Bronchial epithelial cell (primary cell): Measurements from ENCODE around the gene FIBIN. TPM values are rescaled to one million over a fixed set of nuclear protein-coding genes. Genes with fewer than 3 reads are reported as not detected.

Experiments
- DNase-seq: peaks from one replicate; pipeline ENCODE4 v3.0.0-alpha.2; 2010; ENCODE audit warnings: low read depth
- FAIRE-seq: peaks from 2 replicates; lab custom pipeline; 2011; peaks lifted over from hg19 to GRCh38; lab: Jason Lieb, UNC
- H3K27me3 ChIP-seq: 2 replicates; pipeline ENCODE4 v1.5.1; 2011; ENCODE audit warnings: low read length; ENCODE audit not compliant: control insufficient read depth, insufficient read depth
- H3K36me3 ChIP-seq: 2 replicates; pipeline ENCODE4 v1.5.1; 2011; ENCODE audit warnings: low read length; ENCODE audit not compliant: control insufficient read depth, insufficient read depth
- H3K4me3 ChIP-seq: 2 replicates; pipeline ENCODE4 v1.5.1; 2011; ENCODE audit warnings: mild to moderate bottlenecking, low read depth, low read length, control low read depth
- total RNA-seq: library from RNA; depleted of rRNA; stranded (reverse); fragments of >200 nt; gene quantifications from 2 replicates; pipeline ENCODE4 v1.2.1, GENCODE V29; 2014
- TF ChIP-seq, protein P1 (sequence below): IDR thresholded peaks from 2 replicates; pipeline ENCODE4 v1.5.1; 2011; ENCODE audit warnings: mild to moderate bottlenecking, moderate library complexity, low read length, control low read depth, inconsistent platforms; ENCODE audit not compliant: insufficient read depth, severe bottlenecking

Gene FIBIN
- total RNA-seq, 1 donor from 2014 or later = 14.2 TPM

DNA sequence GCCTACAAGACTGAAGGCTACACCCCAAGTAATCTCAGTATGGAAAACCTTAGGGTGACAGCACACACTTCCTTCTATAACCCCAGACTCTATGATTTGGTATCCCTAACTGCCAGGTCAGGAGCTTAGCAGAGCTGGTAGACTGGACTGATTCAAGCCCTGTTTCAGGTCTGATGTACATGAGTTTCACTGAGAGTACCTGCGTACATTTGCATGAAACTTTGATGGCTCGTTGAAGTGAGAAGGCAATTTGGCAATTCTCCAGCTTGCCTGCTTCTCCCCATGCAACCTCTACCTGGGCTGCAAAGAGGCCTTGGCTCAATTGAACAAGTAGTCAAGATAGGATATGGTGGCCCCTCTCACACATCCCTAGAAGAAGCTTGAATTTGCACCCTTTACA, 10.2 kb downstream of the FIBIN start:
- FAIRE-seq (no peak), DNase-seq (peak; percentile 71)
- TF ChIP-seq, protein P1, sequence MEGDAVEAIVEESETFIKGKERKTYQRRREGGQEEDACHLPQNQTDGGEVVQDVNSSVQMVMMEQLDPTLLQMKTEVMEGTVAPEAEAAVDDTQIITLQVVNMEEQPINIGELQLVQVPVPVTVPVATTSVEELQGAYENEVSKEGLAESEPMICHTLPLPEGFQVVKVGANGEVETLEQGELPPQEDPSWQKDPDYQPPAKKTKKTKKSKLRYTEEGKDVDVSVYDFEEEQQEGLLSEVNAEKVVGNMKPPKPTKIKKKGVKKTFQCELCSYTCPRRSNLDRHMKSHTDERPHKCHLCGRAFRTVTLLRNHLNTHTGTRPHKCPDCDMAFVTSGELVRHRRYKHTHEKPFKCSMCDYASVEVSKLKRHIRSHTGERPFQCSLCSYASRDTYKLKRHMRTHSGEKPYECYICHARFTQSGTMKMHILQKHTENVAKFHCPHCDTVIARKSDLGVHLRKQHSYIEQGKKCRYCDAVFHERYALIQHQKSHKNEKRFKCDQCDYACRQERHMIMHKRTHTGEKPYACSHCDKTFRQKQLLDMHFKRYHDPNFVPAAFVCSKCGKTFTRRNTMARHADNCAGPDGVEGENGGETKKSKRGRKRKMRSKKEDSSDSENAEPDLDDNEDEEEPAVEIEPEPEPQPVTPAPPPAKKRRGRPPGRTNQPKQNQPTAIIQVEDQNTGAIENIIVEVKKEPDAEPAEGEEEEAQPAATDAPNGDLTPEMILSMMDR = no peak
- H3K4me3 ChIP-seq = no peak overlapping the region
- no peaks in the 10 kb centered on the region for H3K27me3 ChIP-seq
- H3K36me3 ChIP-seq = no peaks in the 10 kb centered on the region

DNA sequence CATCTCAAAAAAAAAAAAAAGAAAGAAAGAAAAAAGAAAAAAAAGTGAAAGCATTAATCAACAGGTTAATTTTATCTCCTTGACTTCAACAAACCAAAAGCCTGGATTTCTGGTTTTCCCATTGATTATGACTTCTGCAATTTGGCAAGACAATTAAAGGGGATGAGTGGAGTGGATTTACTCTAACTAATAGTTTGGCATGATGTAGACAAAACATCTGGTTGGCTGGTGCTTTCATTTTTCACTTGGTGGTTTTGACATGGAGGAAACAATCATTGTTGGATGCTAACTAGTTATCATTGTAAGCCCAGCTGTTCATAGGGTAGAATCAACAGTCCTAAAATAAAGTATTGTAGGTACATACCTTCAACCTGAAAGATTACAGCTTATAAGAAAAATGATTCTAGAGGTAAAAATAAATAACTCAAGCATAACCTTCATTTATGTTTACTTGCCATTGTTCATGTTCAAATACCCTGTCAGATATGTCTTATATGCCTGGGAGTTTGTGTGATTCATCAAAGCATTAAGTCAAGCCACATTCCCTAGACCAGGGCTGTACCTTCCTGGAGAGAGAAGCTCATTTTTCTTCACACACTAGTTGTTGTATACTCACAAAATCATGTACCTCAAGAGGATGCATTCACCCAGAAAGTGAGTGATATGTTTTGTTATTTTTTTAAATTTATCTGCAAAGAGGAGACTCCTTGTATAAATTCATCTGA, 15.1 kb downstream of the FIBIN start:
- TF ChIP-seq, protein P1 = no peak
- DNase-seq (peak; percentile 62), FAIRE-seq (no peak)
- no peaks in the 10 kb centered on the region for H3K36me3 ChIP-seq
- H3K4me3 ChIP-seq = no peak overlapping the region
- H3K27me3 ChIP-seq = no peaks in the 10 kb centered on the region

DNA sequence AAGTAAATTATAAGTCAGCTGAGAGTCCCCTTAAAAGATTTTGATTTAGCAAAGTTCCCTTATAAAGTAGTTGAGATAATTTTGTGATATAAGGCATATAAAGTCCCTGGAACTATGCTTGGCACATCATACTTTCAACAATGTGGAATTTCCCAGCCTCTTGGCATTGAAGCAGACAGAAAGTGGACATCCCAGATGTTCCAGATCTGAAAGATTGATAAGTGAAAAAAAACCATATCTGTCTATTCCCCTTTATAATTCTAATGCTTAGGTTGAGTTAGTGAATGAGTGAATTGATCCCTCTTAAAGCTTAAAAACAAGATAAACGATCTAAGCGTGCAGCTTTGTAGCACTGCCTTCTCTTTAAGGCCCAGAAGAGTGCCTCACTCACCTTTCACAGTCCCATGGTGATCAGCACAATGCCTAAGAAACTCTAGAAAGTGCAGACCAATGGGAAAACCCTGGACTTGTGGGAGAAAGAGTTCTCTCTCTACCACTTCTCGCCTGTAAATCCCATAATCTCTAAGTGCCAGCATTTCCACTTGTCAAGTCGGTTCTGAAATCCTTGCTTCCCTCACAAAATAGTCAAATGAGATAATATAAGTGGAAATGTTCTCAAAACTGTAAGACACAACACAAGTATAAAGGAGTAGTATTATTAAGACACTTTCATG, 17.8 kb downstream of the FIBIN start:
- H3K36me3 ChIP-seq = no peaks in the 10 kb centered on the region
- no peak overlapping the region for H3K4me3 ChIP-seq
- DNase-seq (no peak), FAIRE-seq (no peak)
- TF ChIP-seq, protein P1 = no peak
- no peaks in the 10 kb centered on the region for H3K27me3 ChIP-seq

DNA sequence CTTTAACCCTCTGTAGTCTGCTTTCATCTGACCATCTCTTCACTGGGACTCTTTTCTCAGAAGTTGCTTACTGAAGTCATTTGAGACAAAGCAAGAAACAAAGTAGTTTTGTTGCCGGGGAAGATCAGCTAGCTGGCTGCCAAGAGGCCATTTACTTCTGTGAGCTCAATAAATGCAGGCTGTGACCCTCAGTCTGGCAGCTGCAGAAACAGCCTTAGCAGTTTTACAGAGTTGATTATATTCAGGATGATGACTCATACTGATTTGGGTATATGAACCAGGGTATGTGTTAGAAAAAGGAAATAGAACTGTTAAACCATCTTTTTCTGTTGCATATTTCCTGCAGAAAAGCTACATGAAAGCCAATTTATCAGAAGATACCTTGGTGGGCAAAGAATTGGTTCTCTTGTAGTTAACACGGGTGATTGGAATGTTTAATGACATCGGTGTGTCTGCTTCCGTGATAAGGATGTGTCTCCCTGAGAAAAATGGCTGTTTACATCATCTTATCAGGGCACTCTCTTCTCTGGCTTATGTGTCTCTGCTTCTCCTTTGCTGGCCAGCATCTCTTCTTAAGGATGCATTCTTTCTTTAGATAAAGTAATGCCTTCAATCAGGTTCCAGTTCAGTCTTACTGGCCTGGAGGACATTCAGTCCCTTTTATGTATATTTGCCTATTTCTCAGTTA, 18.5 kb downstream of the FIBIN start:
- TF ChIP-seq, protein P1 = no peak
- DNase-seq = peak; percentile 29
- H3K4me3 ChIP-seq = no peak overlapping the region
- no peaks in the 10 kb centered on the region for H3K27me3 ChIP-seq
- no peak for FAIRE-seq
- no peaks in the 10 kb centered on the region for H3K36me3 ChIP-seq

DNA sequence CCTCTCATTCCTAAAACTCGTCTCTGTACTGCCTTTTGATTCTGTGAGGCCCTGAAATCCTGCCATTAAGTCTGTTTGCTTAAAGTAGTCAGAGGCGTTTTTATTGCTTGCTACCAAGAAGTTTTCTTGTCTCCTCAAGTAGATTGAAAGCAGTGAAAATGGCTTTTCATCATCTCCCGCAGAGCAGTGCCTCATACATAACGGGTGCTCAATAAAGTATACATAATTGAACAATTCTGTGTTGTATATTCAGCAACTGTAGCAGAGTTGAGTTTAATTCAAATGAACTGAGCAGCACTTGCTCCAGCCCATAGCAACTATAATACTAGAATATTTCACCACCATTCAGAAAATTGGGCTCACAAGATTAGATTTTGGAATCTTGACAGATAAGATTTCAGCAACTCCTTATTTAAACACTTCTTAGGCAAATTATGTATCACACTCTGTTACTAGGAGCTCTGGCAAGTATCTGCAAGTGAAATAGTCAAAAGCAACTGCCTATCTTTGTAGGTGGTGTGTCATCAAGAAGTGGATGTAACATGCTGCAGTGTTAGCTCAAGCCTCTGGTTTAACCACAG, 20.0 kb downstream of the FIBIN start:
- FAIRE-seq (no peak), DNase-seq (peak; percentile 87)
- H3K36me3 ChIP-seq = no peaks in the 10 kb centered on the region
- H3K4me3 ChIP-seq = no peak overlapping the region
- H3K27me3 ChIP-seq = no peaks in the 10 kb centered on the region
- TF ChIP-seq, protein P1 = no peak
